ENCODE results near the gene DEFB123.
"Not testable (repeated sequence)": the region's sequence is repeated elsewhere in the genome, so short reads cannot be mapped to it uniquely, and the experiment has no call there.

Gene DEFB123

GRCh38 chr20:31440012-31440659 is at the start of gene DEFB123:
Gene DEFB123, plus strand, starts transcription at chr20:31440632. Its CDS starts 67 bp downstream, at chr20:31440699.
- no peak for DNase-seq

- no peak for DNase-seq
These were observed 47.6 kb upstream of the DEFB123 start for GRCh38 chr20:31392836-31393235.

GRCh38 chr20:31394900-31395299 is 45.5 kb upstream of the DEFB123 start:
- DNase-seq, result no peak

- no peak for DNase-seq
These were observed 36.5 kb upstream of the DEFB123 start for GRCh38 chr20:31403886-31404285.

GRCh38 chr20:31406115-31406514 is 34.3 kb upstream of the DEFB123 start, which contains the start of gene DEFB121:
Gene DEFB121, minus strand, starts transcription at chr20:31406215. Its CDS starts 63 bp downstream, at chr20:31406152.
- DNase-seq, result no peak

GRCh38 chr20:31410011-31410410 is 30.4 kb upstream of the DEFB123 start:
- no peak for DNase-seq

GRCh38 chr20:31414381-31414780 is 26.1 kb upstream of the DEFB123 start:
- DNase-seq, result no peak

GRCh38 chr20:31415653-31416052 is 24.8 kb upstream of the DEFB123 start:
- no peak for DNase-seq

GRCh38 chr20:31418307-31418706 is 22.1 kb upstream of the DEFB123 start:
- no peak for DNase-seq

GRCh38 chr20:31425797-31426196 is 14.6 kb upstream of the DEFB123 start:
- DNase-seq, result no peak

GRCh38 chr20:31426891-31427551 is 13.4 kb upstream of the DEFB123 start:
- DNase-seq, result not testable (repeated sequence)

- not testable (repeated sequence) for DNase-seq
These were observed 12.9 kb upstream of the DEFB123 start for GRCh38 chr20:31427576-31427975.

GRCh38 chr20:31430568-31431115 is 9.8 kb upstream of the DEFB123 start:
- no peak for DNase-seq

- no peak for DNase-seq
These were observed 5.8 kb downstream of the DEFB123 start for GRCh38 chr20:31446084-31446819.

GRCh38 chr20:31449511-31450414 is 9.3 kb downstream of the DEFB123 start:
- DNase-seq, result no peak

GRCh38 chr20:31452575-31452974 is 12.1 kb downstream of the DEFB123 start:
- no peak for DNase-seq

GRCh38 chr20:31454361-31454760 is 13.9 kb downstream of the DEFB123 start:
- DNase-seq, result no peak

GRCh38 chr20:31470946-31471345 is 30.5 kb downstream of the DEFB123 start:
- not testable (repeated sequence) for DNase-seq

- DNase-seq, result no peak
These were observed 32.2 kb downstream of the DEFB123 start for GRCh38 chr20:31472395-31473330.

GRCh38 chr20:31473331-31474096 is 33.1 kb downstream of the DEFB123 start:
- DNase-seq, result no peak

GRCh38 chr20:31474097-31474436 is 33.6 kb downstream of the DEFB123 start:
- DNase-seq, result no peak

All from cortex of kidney (tissue), 1 donor.